HepG2 (cell line): Measurements from ENCODE around the gene SLC16A9. TPM values are rescaled to one million over a fixed set of nuclear protein-coding genes. Genes with fewer than 3 reads are reported as not detected.
A peak's percentile ranks its signal among the peaks of the same experiment; 100 is the strongest.

ENCODE experiments used
- ATAC-seq: fragments of 200-7000 bp; cut with Tn5 transposase; 3 replicates; pipeline ENCODE4 v1.9.1; 2020; ENCODE audit warnings: mild to moderate bottlenecking, moderate library complexity
- Bru-seq: library from RNA; stranded (reverse); fragments of 400-500 nt; gene quantifications from one replicate; lab custom pipeline; 2021; lab: Mats Ljungman, UMichigan
- BruChase-seq, 2 experiments: library from RNA; stranded (reverse); fragments of 400-500 nt; gene quantifications; one replicate each; lab custom pipeline; 2021; lab: Mats Ljungman, UMichigan
- BruUV-seq: library from RNA; stranded (reverse); fragments of 400-500 nt; replicated peaks from 2 replicates; lab custom pipeline; 2021; lab: Mats Ljungman, UMichigan
- CTCF ChIA-PET: fragments of 300-600 bp; formaldehyde crosslinking; extraction: SDS; loops from one replicate; lab custom pipeline; 2021; ENCODE audit warnings: low total read pairs, inconsistent platforms, low intra/inter-chr PET ratio; lab: Yijun Ruan, JAX
- POLR2A ChIA-PET: fragments of 350-600 bp; sonication (Branson Sonifier 250); formaldehyde crosslinking; loops from one replicate; lab custom pipeline; 2020; ENCODE audit warnings: antibody characterized with exemption, inconsistent platforms; lab: Yijun Ruan, JAX
- DNase-seq: peaks from one replicate; pipeline ENCODE4 v3.0.0-alpha.2; 2015; ENCODE audit warnings: low spot score
- FAIRE-seq: peaks from 3 replicates; lab custom pipeline; 2011; peaks lifted over from hg19 to GRCh38; lab: Jason Lieb, UNC
- H2AFZ ChIP-seq: one replicate; pipeline ENCODE4 v1.6.1; 2011; ENCODE audit warnings: low read length, inconsistent platforms
- H3K27ac ChIP-seq: fragments of 300-600 bp; 3 replicates; pipeline ENCODE4 v1.8.0; 2011; ENCODE audit warnings: mixed run types, mild to moderate bottlenecking, mixed read lengths, low read length, inconsistent platforms; ENCODE audit not compliant: insufficient read depth; ENCODE audit errors: extremely low read length
- H3K27me3 ChIP-seq, 2 experiments: fragments of 200-600 bp in 1 of 2; 2 replicates in 1 of 2; 3 replicates in 1 of 2; pipeline versions ENCODE4 v1.6.0 to v1.8.0; 2011; ENCODE audit warnings: low read length in 2 of 2, mild to moderate bottlenecking in 2 of 2, moderate library complexity in 2 of 2, inconsistent platforms in 1 of 2; ENCODE audit not compliant: insufficient read depth in 2 of 2, control insufficient read depth in 1 of 2
- H3K36me3 ChIP-seq, 2 experiments: fragments of 200-600 bp in 1 of 2; replicated peaks in 1 of 2; 2 replicates in 1 of 2; 3 replicates in 1 of 2; pipeline versions ENCODE4 v1.5.1 to v1.8.0; 2011; ENCODE audit warnings: low read length in 2 of 2, inconsistent platforms in 1 of 2; ENCODE audit not compliant: insufficient read depth in 2 of 2, control insufficient read depth in 1 of 2
- H3K4me1 ChIP-seq: 2 replicates; pipeline ENCODE4 v1.5.1; 2012; ENCODE audit warnings: low read length, inconsistent platforms; ENCODE audit not compliant: insufficient read depth
- H3K4me2 ChIP-seq: 2 replicates; pipeline ENCODE4 v1.6.0; 2011; ENCODE audit warnings: low read depth, low read length, inconsistent platforms
- H3K4me3 ChIP-seq, 3 experiments: fragments of 200-600 bp in 1 of 3; sonication (generic), shearing (Covaris generic) in 1 of 3; replicated peaks in 1 of 3; 2 replicates each; pipeline ENCODE4 v1.5.1; 2011 to 2016; ENCODE audit warnings: low read length in 3 of 3, inconsistent platforms in 2 of 3, low read depth in 2 of 3, mild to moderate bottlenecking in 2 of 3, control low read depth in 1 of 3, mixed read lengths in 1 of 3; ENCODE audit not compliant: insufficient read depth in 1 of 3
- H3K79me2 ChIP-seq: one replicate; pipeline ENCODE4 v1.6.1; 2011; ENCODE audit warnings: low read length, inconsistent platforms; ENCODE audit not compliant: insufficient read depth
- H3K9ac ChIP-seq: 2 replicates; pipeline ENCODE4 v1.6.0; 2011; ENCODE audit warnings: mild to moderate bottlenecking, low read depth, low read length, inconsistent platforms; ENCODE audit not compliant: insufficient read depth
- H3K9me3 ChIP-seq: 2 replicates; pipeline ENCODE4 v1.5.1; 2012; ENCODE audit warnings: mild to moderate bottlenecking, low read length
- H4K20me1 ChIP-seq: 2 replicates; pipeline ENCODE4 v1.6.0; 2011; ENCODE audit warnings: inconsistent platforms, mild to moderate bottlenecking, low read length, moderate library complexity; ENCODE audit not compliant: insufficient read depth
- GABPB1 ChIP-seq: IDR thresholded peaks from 2 replicates; pipeline ENCODE4 v1.6.1; 2016; ENCODE audit warnings: mild to moderate bottlenecking, missing genetic modification reagents, moderate library complexity, missing compliant biosample characterization
- HDAC1 ChIP-seq: sonication (generic); formaldehyde crosslinking; IDR thresholded peaks from 2 replicates; pipeline ENCODE4 v1.5.1; 2020; ENCODE audit warnings: mild to moderate bottlenecking, missing genetic modification reagents
- HIVEP1 ChIP-seq: sonication (generic); formaldehyde crosslinking; IDR thresholded peaks from 2 replicates; pipeline ENCODE4 v1.4.0; 2020; ENCODE audit warnings: mild to moderate bottlenecking, missing genetic modification reagents
- KDM2A ChIP-seq: sonication (generic); formaldehyde crosslinking; IDR thresholded peaks from 2 replicates; pipeline ENCODE4 v1.4.0; 2020; ENCODE audit warnings: low read depth, missing genetic modification reagents, borderline replicate concordance
- SOX13 ChIP-seq, 3 experiments: fragments of 450-650 bp in 1 of 3; sonication (generic) in 1 of 3; formaldehyde crosslinking in 1 of 3; IDR thresholded peaks in 2 of 3; conservative IDR thresholded peaks in 1 of 3; 2 replicates each; pipeline versions ENCODE4 v1.5.0 to v1.6.1; 2016 to 2020; ENCODE audit warnings: antibody characterized with exemption in 1 of 3, mild to moderate bottlenecking in 1 of 3, missing compliant biosample characterization in 1 of 3, missing genetic modification reagents in 1 of 3, moderate library complexity in 1 of 3
- ZFP91 ChIP-seq: sonication (generic); formaldehyde crosslinking; IDR thresholded peaks from 2 replicates; pipeline ENCODE4 v1.9.0; 2022; ENCODE audit warnings: missing genetic modification reagents, mild to moderate bottlenecking, borderline replicate concordance
- ZNF225 ChIP-seq: sonication (generic); formaldehyde crosslinking; IDR thresholded peaks from 2 replicates; pipeline ENCODE4 v1.4.0; 2020; ENCODE audit warnings: mild to moderate bottlenecking, missing genetic modification reagents
- ZNF251 ChIP-seq: sonication (generic); formaldehyde crosslinking; IDR thresholded peaks from 2 replicates; pipeline ENCODE4 v1.9.0; 2021; ENCODE audit warnings: mild to moderate bottlenecking, missing genetic modification reagents
- ZNF678 ChIP-seq: sonication (generic); formaldehyde crosslinking; IDR thresholded peaks from 2 replicates; pipeline ENCODE4 v1.4.0; 2020; ENCODE audit warnings: mild to moderate bottlenecking, missing genetic modification reagents
- ZNF687 ChIP-seq: sonication (generic); formaldehyde crosslinking; IDR thresholded peaks from 2 replicates; pipeline ENCODE4 v1.5.1; 2020; ENCODE audit warnings: mild to moderate bottlenecking, missing genetic modification reagents, moderate library complexity
- ZNF768 ChIP-seq: sonication (generic); formaldehyde crosslinking; IDR thresholded peaks from 2 replicates; pipeline ENCODE4 v1.4.0; 2020; ENCODE audit warnings: missing genetic modification reagents
- WGBS: methylation state at CpG from one replicate; pipeline ENCODE4 v1.1.6; 2017; ENCODE audit warnings: low lambda C conversion rate; 5-methylcytosine and 5-hydroxymethylcytosine counted together
- in situ Hi-C: cut with HindIII; loops from 2 replicates; pipeline ENCODE4 v1.10.0; 2017; ENCODE audit warnings: low pct_unique_long_range_greater_than_20kb; ENCODE audit not compliant: extremely low pct_ligation_motif_present
- intact Hi-C: fragments of 100-400 bp; cut with micrococcal nuclease; formaldehyde crosslinking; loops from one replicate; pipeline ENCODE4 v1.10.0; 2022; ENCODE audit not compliant: unreplicated experiment
- long read RNA-seq, 2 experiments: library from RNA in 1 of 2; library from polyadenylated mRNA in 1 of 2; stranded (forward) in 1 of 2; unstranded in 1 of 2; transcript quantifications; one replicate each; pipeline ENCODE4 v2.0.0, GENCODE V29; 2019 to 2022
- polyA minus RNA-seq, 3 experiments: library from RNA; depleted of rRNA, polyadenylated mRNA; stranded (reverse); fragments of >200 nt; gene quantifications; 2 replicates each; pipeline ENCODE4 v1.2.3, GENCODE V29; 2011; ENCODE audit warnings: low replicate concordance in 1 of 3
- polyA plus RNA-seq, 8 experiments: library from polyadenylated mRNA; depleted of rRNA in 3 of 8; stranded (reverse) in 7 of 8; unstranded in 1 of 8; fragments of >200 nt; fragmentation: Illumina TruSeq in 4 of 8; extraction: Trizol in 4 of 8; gene quantifications; 2 replicates each; pipeline versions ENCODE4 v1.2.1 to v1.2.3, GENCODE V29; 2011 to 2016; ENCODE audit warnings: low read depth in 4 of 8, missing spikeins in 1 of 8, mixed read lengths in 1 of 8; ENCODE audit not compliant: insufficient read depth in 1 of 8
- total RNA-seq, 5 experiments: library from RNA; depleted of rRNA; stranded (reverse); fragments of >200 nt; fragmentation: Illumina TruSeq; extraction: Trizol; gene quantifications; 2 replicates each; pipeline ENCODE4 v1.2.3, GENCODE V29; 2016; ENCODE audit warnings: low read depth in 1 of 5

SLC16A9 gene
- 0.07 and 0.09 TPM in 2 replicates for total RNA-seq (2016; rRNA removed; fragmentation: Illumina TruSeq; extraction: Trizol)
- total RNA-seq (2016; cell fraction: cytosol; rRNA removed; fragmentation: Illumina TruSeq; extraction: Trizol; ENCODE audit: low read depth) = not detected in 2 replicates
- total RNA-seq (2016; cell fraction: insoluble cytoplasmic fraction; rRNA removed; fragmentation: Illumina TruSeq; extraction: Trizol) = 0.04 and 0.09 TPM in 2 replicates
- total RNA-seq (2016; cell fraction: membrane; rRNA removed; fragmentation: Illumina TruSeq; extraction: Trizol) = not detected in 2 replicates
- total RNA-seq (2016; cell fraction: nucleus; rRNA removed; fragmentation: Illumina TruSeq; extraction: Trizol) = 0.09 TPM in 1 of 2 replicates, not detected in the other
- polyA plus RNA-seq (2011; rRNA removed) = 0.01 and 0.08 TPM in 2 replicates
- 0.01 and 0.06 TPM in 2 replicates for polyA plus RNA-seq (2011; cell fraction: cytosol; rRNA removed)
- 0.09 TPM in 1 of 2 replicates, not detected in the other for polyA plus RNA-seq (2011; cell fraction: nucleus; rRNA removed)
- polyA plus RNA-seq (2012) = 0.04 TPM in 1 of 2 replicates, not detected in the other
- polyA plus RNA-seq (2016; cell fraction: cytosol; fragmentation: Illumina TruSeq; extraction: Trizol; ENCODE audit: low read depth) = not detected in 2 replicates
- 0.08 TPM in 1 of 2 replicates, not detected in the other for polyA plus RNA-seq (2016; cell fraction: insoluble cytoplasmic fraction; fragmentation: Illumina TruSeq; extraction: Trizol; ENCODE audit: low read depth)
- polyA plus RNA-seq (2016; cell fraction: membrane; fragmentation: Illumina TruSeq; extraction: Trizol; ENCODE audit: low read depth) = not detected in 2 replicates
- 0.25 TPM in 1 of 2 replicates, not detected in the other for polyA plus RNA-seq (2016; cell fraction: nucleus; fragmentation: Illumina TruSeq; extraction: Trizol; ENCODE audit: insufficient read depth, low read depth)
- not detected in 2 replicates for polyA minus RNA-seq (2011; rRNA and poly(A)+ RNA removed; ENCODE audit: low replicate concordance)
- polyA minus RNA-seq (2011; cell fraction: cytosol; rRNA and poly(A)+ RNA removed) = not detected in 2 replicates
- polyA minus RNA-seq (2011; cell fraction: nucleus; rRNA and poly(A)+ RNA removed) = 0.12 TPM in 1 of 2 replicates, not detected in the other
- Bru-seq, nascent RNA = percentile 3 among the genes with signal in this experiment
- BruChase-seq, experiment 1, labeled RNA remaining after a 6-hour chase = percentile 8 among the genes with signal in this experiment
- BruChase-seq, experiment 2, labeled RNA remaining after a 2-hour chase = percentile 8 among the genes with signal in this experiment
- long read RNA-seq, experiment 1 = 0 reads
- long read RNA-seq, experiment 2 = 0 reads

GRCh38 chr10:59709395-59710125 is at the start of gene SLC16A9:
Gene SLC16A9 (minus strand): TSS chr10:59709850. CDS start chr10:59684291, 25,559 bp downstream.
- no peak within 1 kb of the TSS for H2AFZ ChIP-seq
- in situ Hi-C loops (no loop called here), intact Hi-C loops (no loop called here)
- H4K20me1 ChIP-seq = no peaks in the 10 kb centered on the region
- BruUV-seq = no TSS peak
- DNase-seq (peak; percentile 12), FAIRE-seq (no peak), ATAC-seq (peak; percentile 93)
- CTCF ChIA-PET = no interaction called here
- no peak within 1 kb of the TSS for H3K9ac ChIP-seq
- peak within 1 kb of the TSS; percentile 45 to 69 (median 63); a peak in 5 of 6 replicates for H3K4me3 ChIP-seq
- H3K79me2 ChIP-seq = no peaks in the 10 kb centered on the region
- H3K36me3 ChIP-seq = no peaks in the 10 kb centered on the region
- H3K4me1 ChIP-seq = 0 out of 2 replicates have a peak, but pooled peaks cover 7% of the 10 kb centered on the region
- 3% methylated on average over 28 of the region's 68 CpGs for WGBS
- H3K27ac ChIP-seq = no peak within 1 kb of the TSS
- H3K4me2 ChIP-seq = peak within 1 kb of the TSS; percentile 77
- POLR2A ChIA-PET = no interaction called here
- no peaks in the 10 kb centered on the region for H3K9me3 ChIP-seq
- peaks cover 3 to 45% of the 10 kb centered on the region in 2 experiments; a peak in 3 of 5 replicates for H3K27me3 ChIP-seq
- TF ChIP-seq SOX13 (IDR thresholded peaks at IDR 0.05) (no peak), SOX13 (CRISPR knock-in tag; conservative IDR thresholded peaks at IDR 0.05 in 1 of 2, IDR thresholded peaks at IDR 0.05 in 1 of 2) (0 out of 4 replicates have a peak, but pooled peaks of 1 of the 2 experiments have one; percentile 5), ZNF225 (CRISPR knock-in tag) (peak; percentile 53; the same call in 1 of the 2 replicates), KDM2A (CRISPR knock-in tag) (peak; percentile 46; the same call in 1 of the 2 replicates), ZNF768 (CRISPR knock-in tag) (0 out of 2 replicates have a peak, but pooled peaks have one; percentile 21), HDAC1 (CRISPR knock-in tag) (no peak), ZFP91 (CRISPR knock-in tag) (peak; percentile 18; the same call in 1 of the 2 replicates), HIVEP1 (CRISPR knock-in tag) (0 out of 2 replicates have a peak, but pooled peaks have one; percentile 38), GABPB1 (CRISPR knock-in tag) (peak; percentile 19; the same call in 1 of the 2 replicates), ZNF251 (CRISPR knock-in tag) (no peak), ZNF687 (CRISPR knock-in tag) (peak; percentile 53), ZNF678 (CRISPR knock-in tag) (no peak)
